GM18526 (cell line): Measurements from ENCODE around the gene CFAP299.

Experiments used
- POLR2A ChIP-seq: IDR thresholded peaks from 3 replicates; pipeline ENCODE4 v1.6.1; 2011; ENCODE audit not compliant: insufficient read length; ENCODE audit errors: extremely low read depth

The CFAP299 gene

GRCh38 chr4:80495865-80496264 lies 160.3 kb downstream of the CFAP299 start:
- no peak for TF ChIP-seq POLR2A

- TF ChIP-seq POLR2A: no peak
Measured at GRCh38 chr4:80498725-80499124, 163.2 kb downstream of the CFAP299 start.

- TF ChIP-seq POLR2A: no peak
Measured at GRCh38 chr4:80500613-80501012, 165.1 kb downstream of the CFAP299 start.

- no peak for TF ChIP-seq POLR2A
Measured at GRCh38 chr4:80507077-80507476, 171.5 kb downstream of the CFAP299 start.

- TF ChIP-seq POLR2A: no peak
Measured at GRCh38 chr4:80507507-80507906, 172.0 kb downstream of the CFAP299 start.

- TF ChIP-seq POLR2A: no peak
Measured at GRCh38 chr4:80515496-80515895, 180.0 kb downstream of the CFAP299 start.

GRCh38 chr4:80521438-80521837 lies 185.9 kb downstream of the CFAP299 start:
- TF ChIP-seq POLR2A: no peak

GRCh38 chr4:80526697-80527096 lies 191.2 kb downstream of the CFAP299 start:
- no peak for TF ChIP-seq POLR2A

- TF ChIP-seq POLR2A: no peak
Measured at GRCh38 chr4:80529026-80529425, 193.5 kb downstream of the CFAP299 start.

GRCh38 chr4:80532674-80533333 lies 197.3 kb downstream of the CFAP299 start:
- no peak for TF ChIP-seq POLR2A

GRCh38 chr4:80535551-80535950 lies 200.0 kb downstream of the CFAP299 start:
- no peak for TF ChIP-seq POLR2A

- no peak for TF ChIP-seq POLR2A
Measured at GRCh38 chr4:80538276-80538926, 202.9 kb downstream of the CFAP299 start.

- TF ChIP-seq POLR2A: no peak
Measured at GRCh38 chr4:80539190-80539589, 203.7 kb downstream of the CFAP299 start.

GRCh38 chr4:80540349-80540748 lies 204.8 kb downstream of the CFAP299 start:
- TF ChIP-seq POLR2A: no peak

- no peak for TF ChIP-seq POLR2A
Measured at GRCh38 chr4:80540785-80541469, 205.4 kb downstream of the CFAP299 start.

- no peak for TF ChIP-seq POLR2A
Measured at GRCh38 chr4:80542747-80543146, 207.2 kb downstream of the CFAP299 start.

- no peak for TF ChIP-seq POLR2A
Measured at GRCh38 chr4:80560337-80560736, 224.8 kb downstream of the CFAP299 start.
